NB4 (cell line): ENCODE data around the gene CELF5.

Source experiments
- DNase-seq: peaks from one replicate; pipeline ENCODE4 v3.0.0; 2010; ENCODE audit warnings: low read depth
- H3K4me3 ChIP-seq: one replicate; pipeline ENCODE4 v1.5.1; 2011; ENCODE audit warnings: mild to moderate bottlenecking, low read depth, low read length, moderate library complexity
- MAX ChIP-seq: IDR thresholded peaks from 2 replicates; pipeline ENCODE4 v1.6.1; 2011; ENCODE audit warnings: low read depth, low read length
- MYC ChIP-seq: IDR thresholded peaks from 2 replicates; pipeline ENCODE4 v1.6.1; 2011; ENCODE audit warnings: low read depth, low read length
- POLR2A ChIP-seq: IDR thresholded peaks from 2 replicates; pipeline ENCODE4 v1.6.1; 2011; ENCODE audit warnings: mild to moderate bottlenecking; ENCODE audit not compliant: insufficient read length; ENCODE audit errors: extremely low read depth
- TF ChIP-seq, protein P1 (sequence below): IDR thresholded peaks from one replicate; pipeline ENCODE4 v1.5.1; 2012; ENCODE audit warnings: low read depth, low read length

Gene CELF5

DNA sequence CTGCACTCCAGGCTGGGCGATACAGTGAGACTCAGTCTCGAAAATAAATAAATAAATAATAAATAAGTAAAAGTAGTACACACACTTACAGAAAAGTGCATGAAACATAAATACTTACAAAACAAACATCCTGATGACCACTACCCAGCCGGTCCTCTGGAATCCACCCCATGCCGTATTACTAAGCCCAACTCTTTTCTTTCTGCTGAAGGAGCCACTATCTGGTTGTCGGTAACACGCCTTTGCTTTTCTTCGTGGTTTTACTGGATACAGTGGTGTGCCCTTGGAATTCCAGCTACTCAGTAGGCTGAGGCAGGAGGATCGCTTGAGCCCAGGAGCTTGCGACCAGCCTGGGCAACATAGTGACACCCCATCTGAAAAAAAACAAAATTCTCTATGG is 39.4 kb downstream of the CELF5 start:
- TF ChIP-seq MYC (no peak), POLR2A (no peak), MAX (no peak)
- TF ChIP-seq, protein P1, sequence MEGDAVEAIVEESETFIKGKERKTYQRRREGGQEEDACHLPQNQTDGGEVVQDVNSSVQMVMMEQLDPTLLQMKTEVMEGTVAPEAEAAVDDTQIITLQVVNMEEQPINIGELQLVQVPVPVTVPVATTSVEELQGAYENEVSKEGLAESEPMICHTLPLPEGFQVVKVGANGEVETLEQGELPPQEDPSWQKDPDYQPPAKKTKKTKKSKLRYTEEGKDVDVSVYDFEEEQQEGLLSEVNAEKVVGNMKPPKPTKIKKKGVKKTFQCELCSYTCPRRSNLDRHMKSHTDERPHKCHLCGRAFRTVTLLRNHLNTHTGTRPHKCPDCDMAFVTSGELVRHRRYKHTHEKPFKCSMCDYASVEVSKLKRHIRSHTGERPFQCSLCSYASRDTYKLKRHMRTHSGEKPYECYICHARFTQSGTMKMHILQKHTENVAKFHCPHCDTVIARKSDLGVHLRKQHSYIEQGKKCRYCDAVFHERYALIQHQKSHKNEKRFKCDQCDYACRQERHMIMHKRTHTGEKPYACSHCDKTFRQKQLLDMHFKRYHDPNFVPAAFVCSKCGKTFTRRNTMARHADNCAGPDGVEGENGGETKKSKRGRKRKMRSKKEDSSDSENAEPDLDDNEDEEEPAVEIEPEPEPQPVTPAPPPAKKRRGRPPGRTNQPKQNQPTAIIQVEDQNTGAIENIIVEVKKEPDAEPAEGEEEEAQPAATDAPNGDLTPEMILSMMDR, result no peak
- no peak for DNase-seq
- no peak overlapping the region for H3K4me3 ChIP-seq

- no peak overlapping the region for H3K4me3 ChIP-seq
- no peak for TF ChIP-seq MAX
- TF ChIP-seq, protein P1, result no peak
- no peak for TF ChIP-seq POLR2A
- TF ChIP-seq MYC, result no peak
- no peak for DNase-seq
Measured at GRCh38 chr19:3265432-3265831, 41.0 kb downstream of the CELF5 start.

DNA sequence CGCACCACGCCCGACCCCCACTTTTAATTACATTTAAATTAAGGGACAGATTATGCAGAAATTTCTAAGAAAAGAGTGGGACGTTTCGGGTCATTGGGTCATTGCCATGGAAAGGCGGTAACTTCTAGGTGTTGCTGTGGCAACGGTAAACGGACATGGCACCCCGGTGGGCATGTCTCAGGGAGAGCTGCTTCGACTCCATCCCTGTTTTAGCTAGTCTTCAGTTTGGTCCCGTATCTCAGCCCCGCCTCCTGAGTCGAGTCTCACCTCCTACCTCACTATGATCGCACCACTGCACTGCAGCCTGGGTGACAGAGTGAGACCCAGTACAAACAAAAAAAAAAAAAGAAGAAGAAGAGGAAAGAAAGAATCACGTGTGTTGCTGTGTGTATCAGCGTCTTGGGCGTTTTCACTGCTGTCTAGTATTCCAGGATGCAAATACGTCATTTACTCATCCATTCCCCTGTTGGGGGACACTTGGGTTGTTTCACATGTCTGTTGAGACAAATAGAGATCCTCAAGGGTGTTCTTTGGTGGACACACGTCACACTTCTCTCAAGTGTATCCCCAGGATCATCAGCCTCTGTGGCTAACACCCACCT is 41.7 kb downstream of the CELF5 start:
- no peak for DNase-seq
- TF ChIP-seq POLR2A (no peak), MAX (no peak), MYC (no peak)
- TF ChIP-seq, protein P1, result no peak
- no peak overlapping the region for H3K4me3 ChIP-seq

DNA sequence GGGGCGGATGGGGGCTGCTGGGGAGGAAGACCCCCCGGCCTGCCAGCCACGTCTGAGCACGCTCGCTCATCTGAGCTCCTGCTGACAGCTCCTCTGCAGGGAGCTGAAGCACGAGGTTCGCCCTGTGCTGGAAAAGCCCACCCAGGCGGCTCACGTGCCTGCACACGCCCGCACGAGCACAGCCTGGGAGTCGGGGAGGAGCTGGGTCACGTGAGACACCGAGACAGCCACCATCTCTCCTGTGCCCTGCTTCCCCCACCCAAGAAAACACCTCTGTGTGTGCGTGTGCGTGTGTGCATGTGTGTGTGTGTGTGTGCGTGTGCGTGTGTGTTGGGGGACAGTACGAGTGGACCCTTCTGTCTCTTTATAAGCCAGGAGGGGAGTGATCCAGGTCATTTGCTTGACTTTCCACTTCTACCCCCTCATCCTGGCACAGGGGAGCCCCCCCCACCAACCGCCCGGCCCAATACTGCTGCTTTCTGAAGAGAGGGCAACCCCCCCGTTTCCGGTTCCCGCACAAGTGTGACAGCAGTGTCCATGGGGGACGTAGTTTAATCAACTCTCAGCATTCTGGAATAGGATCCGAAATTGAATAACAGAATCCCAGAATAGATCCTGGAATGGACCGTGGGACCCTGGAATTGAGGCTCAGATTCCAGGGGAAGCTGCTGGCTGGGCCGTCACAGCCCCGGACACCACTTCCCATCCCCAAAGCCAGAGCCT is 42.5 kb downstream of the CELF5 start:
- TF ChIP-seq MAX (no peak), POLR2A (no peak), MYC (no peak)
- TF ChIP-seq, protein P1, result no peak
- no peak overlapping the region for H3K4me3 ChIP-seq
- no peak for DNase-seq

DNA sequence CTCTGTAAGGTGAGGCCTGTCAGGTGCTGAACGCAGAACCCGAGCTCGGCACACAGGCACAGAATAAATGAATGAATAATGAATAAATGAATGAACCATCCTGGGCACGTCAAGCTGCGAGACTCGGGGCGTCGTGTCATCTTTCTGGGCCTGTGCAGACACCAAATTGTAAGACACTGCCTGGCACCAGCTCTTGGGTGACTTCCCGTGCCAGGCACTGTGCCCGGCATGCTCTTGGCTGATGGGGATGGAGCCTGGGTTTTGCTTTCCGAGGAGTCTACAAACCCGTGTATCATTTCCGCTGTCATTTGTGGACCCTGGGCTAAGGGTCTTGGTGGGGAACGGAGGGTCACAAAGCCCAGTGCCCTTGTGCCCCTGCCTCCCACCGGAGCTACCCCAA is 43.9 kb downstream of the CELF5 start:
- H3K4me3 ChIP-seq, result no peak overlapping the region
- TF ChIP-seq MYC, result no peak
- no peak for TF ChIP-seq POLR2A
- no peak for TF ChIP-seq MAX
- TF ChIP-seq, protein P1, result no peak
- DNase-seq, result no peak
